ENCODE results near the gene TBC1D23. TPM values are rescaled to one million over a fixed set of nuclear protein-coding genes. Genes with fewer than 3 reads are reported as not detected.
A peak's percentile ranks its signal among the peaks of the same experiment; 100 is the strongest.
"Not testable (repeated sequence)": the region's sequence is repeated elsewhere in the genome, so short reads cannot be mapped to it uniquely, and the experiment has no call there.

The TBC1D23 gene
- total RNA-seq, 1 experiment from 2014 or later = 8.9 TPM

GRCh38 chr3:100246999-100247398 is 13.8 kb upstream of the TBC1D23 start:
- in situ Hi-C loops (cut with HindIII; ENCODE audit: low pct_unique_long_range_greater_than_20kb, low sequenced_read_pairs) = no loop called here

DNA sequence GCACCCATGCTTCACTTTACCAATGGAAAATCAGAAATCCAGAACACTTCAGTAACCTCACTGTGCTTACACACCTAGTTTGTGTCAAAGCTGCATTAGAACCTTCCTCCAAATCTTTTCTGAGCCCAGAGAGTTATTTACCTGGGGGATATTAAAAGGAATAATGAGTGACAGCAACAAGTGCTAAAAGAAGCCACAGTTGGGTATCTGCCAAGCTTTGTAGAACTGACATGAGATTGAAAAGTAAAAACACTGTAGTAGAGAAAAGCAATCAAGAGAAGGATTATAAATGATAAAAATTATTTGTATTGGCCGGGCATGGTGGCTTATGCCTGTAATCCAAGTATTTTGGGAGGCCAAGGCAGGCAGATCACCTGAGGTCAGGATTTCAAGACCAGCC is 8.8 kb upstream of the TBC1D23 start:
- DNase-seq (ENCODE audit: low read depth) = no peak
- in situ Hi-C loops (cut with HindIII; ENCODE audit: low pct_unique_long_range_greater_than_20kb, low sequenced_read_pairs) = no loop called here

More at GRCh38 chr3:100246999-100247398, 13.8 kb upstream of the TBC1D23 start:
- no peak for DNase-seq (ENCODE audit: low read depth)

DNA sequence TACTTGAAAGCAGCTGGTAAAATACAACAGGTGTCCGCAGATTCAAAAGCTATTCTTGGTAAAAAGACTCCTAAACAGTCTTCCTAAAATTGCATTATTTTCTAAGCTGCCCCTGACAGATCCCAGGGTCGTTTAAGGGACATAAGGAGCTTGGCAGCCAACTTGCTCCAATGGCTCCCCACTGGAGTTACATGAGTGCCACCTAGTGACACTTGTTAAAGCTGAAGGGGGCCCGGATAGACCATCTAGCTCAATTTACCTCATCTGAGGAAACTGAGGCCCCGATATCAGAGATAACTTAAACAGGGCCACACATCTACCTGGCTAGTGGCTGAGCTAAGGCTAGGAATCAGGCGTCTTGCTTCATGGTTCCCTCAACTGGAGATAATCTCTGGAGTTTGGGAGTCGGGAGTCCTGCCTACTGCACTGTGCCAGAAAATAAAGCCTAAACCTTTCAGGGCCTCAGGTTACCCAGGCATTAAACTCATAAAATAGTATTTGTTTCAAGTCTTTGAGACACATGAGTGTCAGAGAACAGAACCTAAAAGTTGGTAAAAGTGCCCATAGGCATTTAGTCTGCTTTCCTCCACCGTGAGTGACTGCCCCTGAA is 6.5 kb upstream of the TBC1D23 start:
- peak; percentile 18 for DNase-seq (ENCODE audit: low read depth)
- in situ Hi-C loops (cut with HindIII; ENCODE audit: low pct_unique_long_range_greater_than_20kb, low sequenced_read_pairs) = no loop called here

GRCh38 chr3:100256731-100257151 is 4.1 kb upstream of the TBC1D23 start:
- DNase-seq (ENCODE audit: low read depth) = no peak

DNA sequence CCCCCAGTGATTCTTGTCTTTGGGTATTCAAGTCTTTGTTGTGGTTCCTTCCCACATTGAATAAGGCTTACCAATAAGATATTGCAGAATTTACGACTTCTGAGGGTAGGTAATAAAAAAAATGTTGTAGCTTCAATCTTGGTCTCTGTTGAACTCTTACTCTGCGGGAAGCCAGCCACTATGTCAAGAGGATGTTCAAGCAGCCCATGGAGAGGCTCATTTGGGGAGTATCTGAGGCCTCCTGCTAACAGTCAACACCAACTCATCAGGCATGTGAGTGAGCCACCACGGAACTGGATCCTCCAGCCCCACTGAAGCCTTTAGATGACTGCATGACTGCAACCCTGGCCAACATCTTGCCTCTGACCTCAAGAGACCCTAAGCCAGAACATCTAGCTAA is 3.2 kb upstream of the TBC1D23 start:
- in situ Hi-C loops (cut with HindIII; ENCODE audit: low pct_unique_long_range_greater_than_20kb, low sequenced_read_pairs) = no loop called here
- DNase-seq (ENCODE audit: low read depth) = no peak

More at GRCh38 chr3:100256731-100257151, 4.1 kb upstream of the TBC1D23 start:
- in situ Hi-C loops (cut with HindIII; ENCODE audit: low pct_unique_long_range_greater_than_20kb, low sequenced_read_pairs) = no loop called here

DNA sequence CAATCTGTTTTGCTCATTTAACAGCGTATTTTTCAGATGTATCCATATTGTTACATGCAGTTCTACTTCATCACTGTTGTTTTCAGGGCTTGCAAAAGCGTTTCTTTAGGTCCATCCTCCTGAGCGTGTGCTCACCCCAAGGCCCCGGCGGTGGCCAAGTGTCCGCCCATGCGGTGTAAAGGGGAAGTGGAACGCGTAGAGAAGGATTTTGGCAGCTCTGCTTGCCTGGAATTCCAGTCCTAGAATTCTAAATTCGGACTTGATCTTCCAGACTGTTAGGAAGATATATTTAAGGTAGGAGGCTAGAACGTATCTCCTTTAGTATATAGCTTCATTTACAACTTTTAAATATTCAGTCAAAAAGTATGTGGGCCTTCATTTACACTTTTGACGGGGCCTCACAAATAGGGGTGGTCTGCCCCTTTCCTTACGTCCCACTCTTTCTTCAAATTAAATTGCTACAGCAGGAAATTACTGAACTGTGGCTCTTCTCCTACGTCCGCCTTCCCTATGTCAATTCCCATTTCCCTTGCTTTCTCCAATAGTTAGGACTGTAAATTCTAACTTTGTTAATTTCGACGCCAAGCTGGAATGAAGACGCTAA is 609 bp upstream of the TBC1D23 start:
- DNase-seq (ENCODE audit: low read depth) = no peak
- in situ Hi-C loops (cut with HindIII; ENCODE audit: low pct_unique_long_range_greater_than_20kb, low sequenced_read_pairs) = no loop called here

DNA sequence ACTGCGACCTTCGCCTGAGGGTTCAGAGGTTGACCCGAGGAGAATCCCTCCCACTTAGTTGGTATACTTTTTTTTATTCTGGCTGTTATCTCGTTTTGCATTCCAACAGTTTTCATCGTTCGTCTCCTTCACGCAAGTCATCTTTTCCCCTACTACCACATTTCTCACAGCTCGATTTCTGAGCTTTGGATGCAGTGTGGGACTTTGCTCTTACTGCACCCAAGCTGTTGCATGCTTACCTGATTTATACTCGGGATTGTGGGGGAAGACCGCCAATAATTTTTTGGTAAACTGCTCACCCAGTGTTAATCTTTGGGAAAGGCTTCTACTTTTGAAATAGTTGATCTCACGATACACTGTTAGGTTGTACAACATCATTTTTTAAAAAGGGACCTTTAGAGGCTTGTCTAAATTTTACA is 702 bp downstream of the TBC1D23 start:
- in situ Hi-C loops (cut with HindIII; ENCODE audit: low pct_unique_long_range_greater_than_20kb, low sequenced_read_pairs) = no loop called here
- DNase-seq (ENCODE audit: low read depth) = no peak

DNA sequence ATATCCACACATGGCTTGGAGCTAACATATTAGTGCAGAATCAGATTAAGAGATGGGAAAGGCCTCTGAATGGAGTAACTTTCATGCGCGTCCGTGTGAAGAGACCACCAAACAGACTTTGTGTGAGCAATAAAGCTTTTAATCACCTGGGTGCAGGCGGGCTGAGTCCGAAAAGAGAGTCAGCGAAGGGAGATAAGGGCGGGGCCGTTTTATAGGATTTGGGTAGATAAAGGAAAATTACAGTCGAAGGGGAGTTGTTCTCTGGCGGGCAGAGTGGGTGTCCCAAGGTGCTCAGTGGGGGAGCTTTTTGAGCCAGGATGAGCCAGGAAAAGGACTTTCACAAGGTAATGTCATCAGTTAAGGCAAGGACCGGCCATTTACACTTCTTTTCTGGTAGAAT is 2.1 kb downstream of the TBC1D23 start:
- DNase-seq (ENCODE audit: low read depth); in situ Hi-C loops (cut with HindIII; ENCODE audit: low pct_unique_long_range_greater_than_20kb, low sequenced_read_pairs): not testable (repeated sequence)

DNA sequence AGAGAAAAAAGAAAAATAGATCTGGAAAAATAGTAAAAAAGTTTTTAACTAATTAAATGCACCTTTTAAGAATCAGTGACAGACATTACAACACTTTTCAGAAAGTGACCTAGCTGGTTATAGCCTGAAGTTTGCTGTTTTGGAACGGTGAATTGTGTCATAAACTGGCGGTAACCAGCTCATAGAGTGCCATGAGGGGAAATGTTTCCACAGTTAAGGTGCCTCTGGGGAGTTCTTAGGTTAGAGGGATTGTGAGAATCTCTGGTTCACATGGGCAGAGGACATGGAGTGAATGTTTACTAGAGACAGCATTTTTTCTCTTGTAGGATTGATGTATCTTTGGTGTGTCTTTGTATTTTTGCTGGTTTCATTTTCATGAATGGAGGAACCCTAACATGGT is 2.8 kb downstream of the TBC1D23 start:
- in situ Hi-C loops (cut with HindIII; ENCODE audit: low pct_unique_long_range_greater_than_20kb, low sequenced_read_pairs) = no loop called here
- no peak for DNase-seq (ENCODE audit: low read depth)

- in situ Hi-C loops (cut with HindIII; ENCODE audit: low pct_unique_long_range_greater_than_20kb, low sequenced_read_pairs) = no loop called here
- no peak for DNase-seq (ENCODE audit: low read depth)
Measured at GRCh38 chr3:100264242-100264641, 3.5 kb downstream of the TBC1D23 start.

- in situ Hi-C loops (cut with HindIII; ENCODE audit: low pct_unique_long_range_greater_than_20kb, low sequenced_read_pairs) = no loop called here
- no peak for DNase-seq (ENCODE audit: low read depth)
Measured at GRCh38 chr3:100265016-100265415, 4.2 kb downstream of the TBC1D23 start.

DNA sequence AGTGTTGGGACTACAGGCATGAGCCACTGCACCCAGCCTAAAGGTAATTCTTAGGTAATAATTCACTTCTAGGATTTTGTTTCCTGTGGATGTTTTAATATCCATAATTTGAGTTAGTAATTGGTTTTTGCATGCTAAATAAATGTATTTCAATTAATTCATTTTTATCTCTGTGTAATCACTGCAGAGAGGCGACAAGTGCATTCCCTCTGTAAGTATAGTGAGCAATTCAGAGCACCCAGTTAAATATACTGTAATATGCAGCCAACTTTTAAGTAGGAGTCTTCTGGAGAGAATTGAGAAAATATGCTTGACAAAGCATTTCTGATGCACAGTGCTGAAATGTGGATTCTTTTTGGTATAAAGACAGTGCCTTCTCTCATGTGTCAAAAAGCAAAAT is 5.7 kb downstream of the TBC1D23 start:
- in situ Hi-C loops (cut with HindIII; ENCODE audit: low pct_unique_long_range_greater_than_20kb, low sequenced_read_pairs) = no loop called here
- DNase-seq (ENCODE audit: low read depth) = no peak

GRCh38 chr3:100268156-100268555 is 7.4 kb downstream of the TBC1D23 start:
- in situ Hi-C loops (cut with HindIII; ENCODE audit: low pct_unique_long_range_greater_than_20kb, low sequenced_read_pairs) = no loop called here
- no peak for DNase-seq (ENCODE audit: low read depth)

DNA sequence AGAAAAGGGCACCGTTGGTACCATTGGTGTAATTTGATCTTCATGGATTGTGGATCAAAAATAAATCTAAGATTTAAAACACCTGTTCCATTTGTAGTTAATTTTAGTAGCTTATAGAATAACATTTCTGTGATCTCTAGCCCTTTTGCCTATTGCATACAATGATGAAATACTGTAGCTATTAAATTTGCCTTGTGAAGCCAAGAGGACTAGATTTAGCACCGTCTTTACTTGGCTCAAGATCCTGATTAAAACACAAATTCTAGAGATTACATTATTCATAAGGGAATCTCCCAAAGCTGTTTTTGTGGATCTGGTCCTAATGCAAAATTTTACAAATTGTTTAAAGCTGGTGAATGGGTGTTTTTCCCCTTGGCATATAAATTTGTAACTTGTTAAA is 8.2 kb downstream of the TBC1D23 start:
- in situ Hi-C loops (cut with HindIII; ENCODE audit: low pct_unique_long_range_greater_than_20kb, low sequenced_read_pairs) = no loop called here
- DNase-seq (ENCODE audit: low read depth) = no peak

DNA sequence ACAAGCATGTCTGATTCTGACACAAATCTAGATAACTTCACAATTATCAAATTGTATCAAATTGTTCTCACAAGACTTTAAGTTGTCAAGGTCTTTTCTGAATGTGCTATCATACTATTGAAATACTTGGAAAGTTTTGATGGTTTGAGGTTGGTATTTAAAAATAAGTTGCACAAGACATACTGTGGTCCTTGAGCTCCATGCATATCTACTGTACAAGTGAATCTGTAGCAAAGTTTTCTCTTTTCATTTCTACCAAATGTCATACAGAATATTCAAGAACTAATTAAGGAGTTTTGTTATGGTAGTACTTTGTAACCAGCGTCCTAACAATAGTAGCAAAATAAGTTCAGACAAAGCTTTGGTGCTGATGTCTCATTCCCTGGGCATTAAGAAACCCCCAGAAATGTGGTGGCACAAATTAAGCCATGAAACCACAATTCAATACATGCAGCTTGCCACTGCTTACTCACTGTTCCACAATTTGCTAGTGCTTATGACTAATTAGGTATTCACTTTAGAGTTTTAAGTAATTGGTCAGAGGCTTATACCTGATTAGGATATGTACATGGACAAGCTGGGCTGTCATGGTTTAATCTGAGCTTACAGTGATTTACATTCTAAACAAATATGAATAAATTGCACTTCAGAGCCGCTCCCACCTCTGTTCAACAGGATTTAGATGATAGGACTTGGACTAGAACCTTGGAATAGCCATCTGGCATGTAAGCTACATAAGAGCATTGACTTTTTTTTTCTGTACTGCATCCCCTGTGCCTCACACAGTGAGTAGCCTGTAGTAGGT is 8.8 kb downstream of the TBC1D23 start:
- in situ Hi-C loops (cut with HindIII; ENCODE audit: low pct_unique_long_range_greater_than_20kb, low sequenced_read_pairs) = no loop called here
- peak; percentile 1 for DNase-seq (ENCODE audit: low read depth)

DNA sequence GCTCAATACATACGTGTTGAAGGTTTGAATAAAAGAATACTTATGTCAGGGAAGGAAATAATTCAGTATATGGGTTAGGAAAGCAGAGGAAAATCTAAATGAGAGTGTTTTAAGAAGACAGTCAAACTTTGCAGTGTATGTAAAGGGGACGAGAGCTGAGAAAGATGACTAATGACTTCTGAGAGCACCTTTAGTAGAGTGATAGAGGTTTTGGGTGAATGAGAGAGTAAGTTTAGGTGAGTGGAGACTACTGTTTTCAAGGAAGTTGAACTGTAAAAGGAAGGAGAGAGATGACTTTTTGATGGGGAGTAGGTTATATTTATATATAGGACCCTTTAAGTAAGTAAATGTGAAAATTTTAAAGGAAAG is 9.4 kb downstream of the TBC1D23 start:
- in situ Hi-C loops (cut with HindIII; ENCODE audit: low pct_unique_long_range_greater_than_20kb, low sequenced_read_pairs) = no loop called here
- no peak for DNase-seq (ENCODE audit: low read depth)

- no peak for DNase-seq (ENCODE audit: low read depth)
- in situ Hi-C loops (cut with HindIII; ENCODE audit: low pct_unique_long_range_greater_than_20kb, low sequenced_read_pairs) = no loop called here
Measured at GRCh38 chr3:100271522-100271921, 10.7 kb downstream of the TBC1D23 start.

GRCh38 chr3:100272797-100273611 is 12.2 kb downstream of the TBC1D23 start:
- in situ Hi-C loops (cut with HindIII; ENCODE audit: low pct_unique_long_range_greater_than_20kb, low sequenced_read_pairs); DNase-seq (ENCODE audit: low read depth): not testable (repeated sequence)

DNA sequence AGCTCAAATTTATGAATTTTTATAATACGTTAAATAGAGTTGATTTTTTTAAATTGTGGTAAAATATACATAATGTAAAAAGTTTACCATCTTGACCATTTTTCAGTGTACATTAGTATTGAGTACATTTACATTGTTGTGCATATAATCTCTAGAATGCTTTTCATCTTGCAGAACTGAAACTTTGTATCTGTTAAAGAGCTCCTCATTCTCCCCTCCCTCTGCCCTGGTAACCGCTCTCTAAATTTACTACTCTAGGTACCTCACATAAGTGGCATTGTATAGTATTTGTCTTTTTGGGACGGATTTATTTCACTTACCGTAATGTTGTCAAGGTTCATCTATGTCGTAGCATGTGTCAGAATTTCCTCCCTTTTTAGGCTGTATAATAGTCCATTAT is 13.6 kb downstream of the TBC1D23 start:
- DNase-seq (ENCODE audit: low read depth) = no peak
- in situ Hi-C loops (cut with HindIII; ENCODE audit: low pct_unique_long_range_greater_than_20kb, low sequenced_read_pairs) = no loop called here
